ENCODE data around the gene SLC7A6.

- TF ChIP-seq, protein P1, sequence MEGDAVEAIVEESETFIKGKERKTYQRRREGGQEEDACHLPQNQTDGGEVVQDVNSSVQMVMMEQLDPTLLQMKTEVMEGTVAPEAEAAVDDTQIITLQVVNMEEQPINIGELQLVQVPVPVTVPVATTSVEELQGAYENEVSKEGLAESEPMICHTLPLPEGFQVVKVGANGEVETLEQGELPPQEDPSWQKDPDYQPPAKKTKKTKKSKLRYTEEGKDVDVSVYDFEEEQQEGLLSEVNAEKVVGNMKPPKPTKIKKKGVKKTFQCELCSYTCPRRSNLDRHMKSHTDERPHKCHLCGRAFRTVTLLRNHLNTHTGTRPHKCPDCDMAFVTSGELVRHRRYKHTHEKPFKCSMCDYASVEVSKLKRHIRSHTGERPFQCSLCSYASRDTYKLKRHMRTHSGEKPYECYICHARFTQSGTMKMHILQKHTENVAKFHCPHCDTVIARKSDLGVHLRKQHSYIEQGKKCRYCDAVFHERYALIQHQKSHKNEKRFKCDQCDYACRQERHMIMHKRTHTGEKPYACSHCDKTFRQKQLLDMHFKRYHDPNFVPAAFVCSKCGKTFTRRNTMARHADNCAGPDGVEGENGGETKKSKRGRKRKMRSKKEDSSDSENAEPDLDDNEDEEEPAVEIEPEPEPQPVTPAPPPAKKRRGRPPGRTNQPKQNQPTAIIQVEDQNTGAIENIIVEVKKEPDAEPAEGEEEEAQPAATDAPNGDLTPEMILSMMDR (IDR thresholded peaks at IDR 0.05; ENCODE audit: poor library complexity), result no peak
- TF ChIP-seq EZH2phosphoT487 (IDR thresholded peaks at IDR 0.05; ENCODE audit: low read depth, severe bottlenecking, unreplicated experiment) (no peak), EZH2 (IDR thresholded peaks at IDR 0.05; ENCODE audit: borderline replicate concordance) (no peak)
Observed at GRCh38 chr16:68324780-68325357, 60.5 kb downstream of the SLC7A6 start.
